NCI-H345 treated with DMSO at 0.1 percent for 48 hours (cell line): ENCODE measurements around the gene WNT3.
A peak's percentile ranks its signal among the peaks of the same experiment; 100 is the strongest.
"Not testable (repeated sequence)": the region's sequence is repeated elsewhere in the genome, so short reads cannot be mapped to it uniquely, and the experiment has no call there.

Experiments used
- DNase-seq: peaks from one replicate; lab custom pipeline; 2025; ENCODE audit not compliant: unreplicated experiment; lab: John Stamatoyannopoulos, UW

Gene WNT3, protein sequence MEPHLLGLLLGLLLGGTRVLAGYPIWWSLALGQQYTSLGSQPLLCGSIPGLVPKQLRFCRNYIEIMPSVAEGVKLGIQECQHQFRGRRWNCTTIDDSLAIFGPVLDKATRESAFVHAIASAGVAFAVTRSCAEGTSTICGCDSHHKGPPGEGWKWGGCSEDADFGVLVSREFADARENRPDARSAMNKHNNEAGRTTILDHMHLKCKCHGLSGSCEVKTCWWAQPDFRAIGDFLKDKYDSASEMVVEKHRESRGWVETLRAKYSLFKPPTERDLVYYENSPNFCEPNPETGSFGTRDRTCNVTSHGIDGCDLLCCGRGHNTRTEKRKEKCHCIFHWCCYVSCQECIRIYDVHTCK

GRCh38 chr17:46818316-46818928 is at the start of gene WNT3:
TSS of gene WNT3 (minus strand) at chr17:46818692. CDS start at chr17:46818597, 95 bp downstream.
- DNase-seq, result peak; percentile 7

GRCh38 chr17:46866747-46867146 is 48.3 kb upstream of the WNT3 start:
- no peak for DNase-seq

GRCh38 chr17:46866325-46866724 is 47.8 kb upstream of the WNT3 start:
- no peak for DNase-seq

- no peak for DNase-seq
These were observed 46.6 kb upstream of the WNT3 start for GRCh38 chr17:46865100-46865499.

DNA sequence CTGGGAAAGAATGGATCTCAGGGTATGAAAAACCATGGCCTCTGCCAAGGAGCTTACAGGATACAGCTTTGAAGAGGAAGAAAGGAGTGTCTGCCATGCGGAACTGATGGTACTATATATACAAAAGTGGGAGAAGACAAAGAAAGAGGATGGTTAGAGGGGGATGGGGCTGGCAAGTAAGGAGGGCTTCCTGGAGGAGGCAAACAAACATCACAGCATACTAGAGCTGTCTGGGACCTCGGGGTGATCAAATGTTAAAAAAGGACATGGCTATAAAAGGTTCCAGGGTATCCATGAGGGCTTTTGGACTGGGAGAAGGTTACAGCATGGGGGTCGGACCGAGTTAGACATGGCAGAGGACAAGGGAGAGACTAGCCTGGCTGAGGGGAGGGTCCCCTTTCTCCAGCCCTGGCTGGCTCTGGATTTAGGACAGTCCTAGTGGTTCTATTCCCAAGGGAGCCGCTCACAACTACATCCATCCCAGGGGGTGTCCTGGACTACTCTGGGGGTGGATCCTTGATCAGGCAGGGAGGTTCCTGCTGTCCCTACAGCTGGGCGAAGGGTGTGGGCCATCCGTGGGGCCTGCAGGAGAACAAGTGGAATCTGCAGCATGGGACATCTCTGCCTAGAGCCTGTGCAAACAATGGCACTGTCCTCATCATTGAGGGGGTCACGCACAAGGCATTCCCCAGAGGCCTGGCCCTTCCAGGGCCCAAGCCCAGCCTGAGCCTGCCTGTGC is 45.1 kb upstream of the WNT3 start:
- no peak for DNase-seq

- no peak for DNase-seq
These were observed 44.5 kb upstream of the WNT3 start for GRCh38 chr17:46862949-46863348.

DNA sequence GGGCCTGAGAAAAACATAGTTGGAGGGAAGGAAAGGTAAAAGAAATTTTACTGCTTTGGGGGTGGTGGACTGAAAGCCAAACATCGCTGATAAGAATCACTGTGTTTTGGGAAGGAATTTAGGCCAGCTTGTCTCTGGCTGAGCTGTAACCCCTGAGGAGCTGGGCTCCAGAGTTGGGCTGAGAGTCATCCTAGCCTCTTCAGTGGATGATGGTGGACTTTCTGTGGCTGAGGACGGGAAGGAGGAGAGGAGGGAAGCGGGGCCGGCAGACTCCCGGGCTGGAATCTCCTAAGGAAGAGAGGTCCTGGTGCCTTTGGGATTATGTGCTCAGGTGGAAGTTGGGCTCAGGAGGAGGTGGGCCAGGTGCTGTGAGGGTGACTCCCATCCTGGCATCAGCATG is 41.5 kb upstream of the WNT3 start:
- DNase-seq, result no peak

DNA sequence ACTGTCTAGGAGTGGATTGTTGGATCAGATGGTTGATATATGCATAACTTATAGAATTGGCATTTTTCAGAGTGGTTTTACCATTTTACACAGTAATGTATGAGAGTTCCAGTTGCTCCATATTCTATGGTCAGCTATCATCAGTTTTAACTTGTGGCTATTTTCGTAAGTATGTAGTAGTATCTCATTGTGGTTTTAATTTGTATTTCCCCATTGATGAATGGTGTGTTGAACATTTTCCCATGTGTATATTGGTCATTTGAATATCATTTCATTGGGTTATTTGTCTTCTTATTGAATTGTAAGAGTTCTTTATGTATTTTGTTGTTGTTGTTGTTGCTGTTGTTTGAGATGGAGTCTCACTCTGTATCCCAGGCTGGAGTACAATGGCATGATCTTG is 39.1 kb upstream of the WNT3 start:
- no peak for DNase-seq

- DNase-seq, result no peak
These were observed 36.5 kb upstream of the WNT3 start for GRCh38 chr17:46854948-46855347.

- no peak for DNase-seq
These were observed 36.0 kb upstream of the WNT3 start for GRCh38 chr17:46854515-46854914.

DNA sequence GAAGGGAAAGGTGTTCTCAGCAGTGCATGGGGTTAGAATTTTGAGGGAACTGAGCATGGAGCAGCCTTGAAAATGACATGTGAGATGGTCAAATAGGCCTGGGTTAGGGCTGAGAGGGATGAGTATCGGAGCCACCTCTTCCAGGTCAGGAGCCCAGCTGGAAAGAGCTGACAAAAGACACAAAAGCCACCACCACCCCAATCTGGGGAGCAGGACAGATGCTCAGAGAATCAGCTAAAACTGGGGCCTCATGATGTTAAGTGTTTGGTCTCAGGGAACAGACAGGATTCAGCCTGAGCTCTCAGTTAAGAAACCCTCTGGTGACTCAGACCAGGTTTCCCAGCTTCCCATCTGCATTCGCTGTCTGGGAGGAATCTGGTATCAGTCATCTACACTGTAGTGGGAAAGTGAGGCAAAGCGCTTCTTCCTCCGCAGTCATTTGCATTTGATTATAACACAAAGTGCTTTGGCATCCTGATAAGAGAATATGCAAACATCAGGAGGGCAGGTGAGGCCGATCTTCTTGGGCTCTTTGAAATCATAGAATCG is 35.5 kb upstream of the WNT3 start:
- DNase-seq, result no peak

DNA sequence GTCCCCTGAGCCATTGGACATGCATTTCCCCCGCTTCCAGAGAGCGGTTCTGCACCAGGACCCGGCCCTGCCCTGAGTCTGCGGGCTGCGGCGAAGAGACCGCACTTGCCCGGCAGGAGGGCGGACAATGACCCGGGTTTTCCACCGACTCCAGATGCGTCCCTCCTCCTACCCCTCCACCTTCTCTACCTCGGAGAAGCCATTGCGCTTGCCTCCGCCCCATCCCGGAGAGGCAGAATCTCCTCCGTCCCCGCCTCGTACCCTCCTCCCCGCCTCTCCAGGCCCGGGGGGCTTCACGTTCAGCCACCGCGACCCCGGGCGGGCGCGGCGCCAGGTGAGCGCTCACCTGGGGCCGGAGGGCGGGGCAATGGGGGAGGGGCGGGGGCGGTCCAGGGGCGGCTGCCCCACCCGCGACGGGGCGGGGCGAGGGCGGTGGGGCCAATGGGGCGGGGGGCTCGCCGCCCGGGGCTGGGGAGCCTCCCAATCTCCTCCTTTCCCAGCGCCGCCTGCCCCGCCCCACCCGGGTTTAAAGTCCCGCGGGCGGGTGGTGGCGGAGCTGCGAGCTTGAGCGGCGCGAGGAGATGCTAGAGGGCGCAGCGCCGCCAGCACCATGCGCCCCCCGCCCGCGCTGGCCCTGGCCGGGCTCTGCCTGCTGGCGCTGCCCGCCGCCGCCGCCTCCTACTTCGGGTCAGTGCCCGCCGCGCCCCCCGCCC is 32.7 kb upstream of the WNT3 start, which contains the start of gene WNT9B:
WNT9B (plus strand) TSS at position 555 of the 713 bp plus-strand sequence; CDS start at position 611, 56 bp downstream.
- DNase-seq, result peak; percentile 50

GRCh38 chr17:46850688-46851028 is 32.2 kb upstream of the WNT3 start:
- no peak for DNase-seq

DNA sequence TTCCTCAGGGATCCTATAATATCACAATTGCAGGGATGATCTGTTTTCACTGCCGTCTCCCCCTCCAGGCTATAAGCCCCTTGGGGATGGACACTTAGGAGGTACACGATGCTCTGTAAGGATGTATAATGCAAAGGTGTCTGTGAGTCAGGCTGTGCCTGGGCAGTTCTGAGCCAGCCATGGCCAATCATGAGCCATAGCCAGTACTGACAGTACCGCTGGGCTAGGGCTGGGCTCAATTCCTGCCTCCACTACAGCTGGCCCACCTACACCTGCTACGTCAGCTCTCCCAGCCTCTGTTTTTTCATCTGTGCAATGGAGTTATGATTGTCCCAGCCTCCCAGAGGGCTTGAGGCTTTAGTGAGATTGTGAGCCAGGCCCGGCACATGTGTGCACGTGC is 30.0 kb upstream of the WNT3 start:
- DNase-seq, result no peak

GRCh38 chr17:46847204-46848191 is 29.0 kb upstream of the WNT3 start:
- DNase-seq, result no peak

DNA sequence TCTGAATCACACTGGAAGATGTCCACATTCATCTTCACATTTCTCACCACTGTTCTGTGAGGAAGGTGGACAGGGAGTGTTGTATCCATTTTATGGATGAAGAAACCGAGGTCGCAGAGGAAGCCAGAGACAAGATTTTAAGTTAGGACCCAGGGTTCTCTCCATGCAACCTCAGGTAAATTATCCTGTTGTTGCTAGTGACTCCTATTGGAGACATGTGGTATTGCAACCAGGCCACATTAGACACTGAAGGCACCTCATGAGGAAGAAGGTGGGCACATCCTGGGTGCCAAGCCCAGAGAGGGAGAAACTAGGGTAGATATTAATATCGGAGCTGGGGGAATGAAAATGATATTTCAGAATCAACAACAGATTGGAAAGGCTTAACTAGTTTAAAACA is 24.3 kb upstream of the WNT3 start:
- DNase-seq, result no peak

DNA sequence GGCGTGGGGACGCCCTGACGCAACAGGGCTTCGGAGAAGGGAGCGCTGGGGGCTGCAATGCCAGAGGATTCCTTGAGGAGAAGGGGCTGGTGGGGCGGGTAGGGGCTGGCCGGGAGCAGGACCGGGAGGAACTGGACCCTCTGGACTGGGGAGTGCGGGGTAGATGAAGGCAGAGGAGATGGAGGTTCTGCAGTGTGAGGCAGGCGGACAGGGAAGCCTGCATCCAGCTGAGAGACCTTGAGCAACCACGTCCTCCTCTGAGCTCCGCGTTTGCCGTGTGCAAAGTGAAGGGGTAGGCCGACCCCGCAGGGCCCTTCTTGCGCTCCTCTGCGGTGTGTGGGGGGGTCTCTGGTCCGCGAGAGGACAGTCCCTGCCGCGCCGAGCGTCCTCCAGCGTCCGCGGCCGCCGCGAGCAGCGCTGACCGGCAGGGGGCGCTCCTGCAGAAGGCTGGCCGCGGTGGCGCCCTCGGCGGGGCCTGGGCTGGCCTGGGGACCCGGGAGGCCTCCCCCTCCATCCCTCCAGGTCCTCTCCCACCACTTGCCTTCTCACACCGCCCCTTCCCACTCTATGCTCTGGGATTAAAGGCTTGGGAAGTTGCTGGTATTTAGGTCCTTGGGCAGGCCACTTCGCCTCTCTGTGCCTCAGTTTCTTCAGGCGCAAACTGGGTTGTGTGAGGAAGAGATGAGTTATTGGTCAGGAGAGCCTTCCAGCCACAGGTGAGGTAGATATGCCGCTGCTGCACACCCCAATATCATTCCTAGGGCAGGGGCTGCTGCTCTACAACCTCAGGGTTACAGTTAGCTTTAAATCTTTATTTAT is 23.3 kb upstream of the WNT3 start:
- peak; percentile 15 for DNase-seq

DNA sequence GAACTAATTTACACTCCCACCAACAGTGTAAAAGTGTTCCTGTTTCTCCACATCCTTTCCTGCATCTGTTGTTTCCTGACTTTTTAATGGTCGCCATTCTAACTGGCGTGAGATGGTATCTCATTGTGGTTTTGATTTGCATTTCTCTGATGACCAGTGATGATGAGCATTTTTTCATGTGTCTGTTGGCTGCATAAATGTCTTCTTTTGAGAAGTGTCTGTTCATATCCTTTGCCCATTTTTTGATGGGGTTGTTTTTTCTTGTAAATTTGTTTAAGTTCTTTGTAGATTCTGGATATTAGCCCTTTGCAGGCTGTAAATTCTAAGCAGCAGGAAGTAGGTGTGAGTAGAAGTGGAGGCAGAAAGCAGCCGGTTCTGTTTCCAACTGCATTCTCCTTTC is 22.1 kb upstream of the WNT3 start:
- DNase-seq, result not testable (repeated sequence)

GRCh38 chr17:46839211-46839610 is 20.7 kb upstream of the WNT3 start:
- DNase-seq, result no peak
